OCI-LY3 (cell line): ENCODE results near the gene PPDPF.

Experiments used
- H2AFZ ChIP-seq: fragments of 200-600, 300-600 bp; shearing (Covaris generic); 2 replicates; pipeline ENCODE4 v1.6.0; 2014; ENCODE audit warnings: antibody characterized with exemption, low read depth, low read length
- H3K27ac ChIP-seq: fragments of 200-600, 300-600 bp; sonication (generic); 2 replicates; pipeline ENCODE4 v1.5.1; 2014; ENCODE audit warnings: mild to moderate bottlenecking, low read length, moderate library complexity, mixed read lengths
- H3K27me3 ChIP-seq: fragments of 200-600, 300-600 bp; sonication (generic); 2 replicates; pipeline ENCODE4 v1.6.1; 2014; ENCODE audit warnings: low read depth, low read length, mixed read lengths
- H3K36me3 ChIP-seq: fragments of 200-600, 300-600 bp; sonication (generic); replicated peaks from 2 replicates; pipeline ENCODE3; 2014; ENCODE audit warnings: low read depth, low read length, mixed read lengths
- H3K4me1 ChIP-seq: fragments of 300-600, 200-600 bp; sonication (generic); 2 replicates; pipeline ENCODE4 v1.6.1; 2014; ENCODE audit warnings: low read length, mixed read lengths
- H3K4me2 ChIP-seq: fragments of 200-600, 300-600 bp; sonication (generic); 2 replicates; pipeline ENCODE4 v1.6.1; 2014; ENCODE audit warnings: low read length, mixed read lengths
- H3K4me3 ChIP-seq: fragments of 300-600, 200-600 bp; sonication (generic); 2 replicates; pipeline ENCODE4 v1.5.1; 2014; ENCODE audit warnings: antibody characterized with exemption, mild to moderate bottlenecking, low read length, moderate library complexity
- H3K79me2 ChIP-seq: fragments of 300-600, 200-600 bp; shearing (Covaris generic); 2 replicates; pipeline ENCODE4 v1.6.1; 2014; ENCODE audit warnings: mild to moderate bottlenecking, low read length, mixed read lengths
- H3K9ac ChIP-seq: fragments of 300-600, 200-600 bp; shearing (Covaris generic); 2 replicates; pipeline ENCODE4 v1.6.0; 2014; ENCODE audit warnings: mild to moderate bottlenecking, low read length, moderate library complexity
- H3K9me3 ChIP-seq: fragments of 200-600, 300-600 bp; shearing (Covaris generic); 2 replicates; pipeline ENCODE4 v1.6.1; 2014; ENCODE audit warnings: low read length, mixed read lengths; ENCODE audit not compliant: insufficient read depth
- H4K20me1 ChIP-seq: fragments of 200-600, 300-600 bp; sonication (generic); 2 replicates; pipeline ENCODE4 v1.6.1; 2016; ENCODE audit warnings: low read length, mixed read lengths; ENCODE audit not compliant: insufficient read depth
- CTCF ChIP-seq: fragments of 200-600, 300-600 bp; sonication (generic); IDR thresholded peaks from 2 replicates; pipeline ENCODE4 v1.5.1; 2014; ENCODE audit warnings: antibody characterized with exemption, low read length, low read depth
- EZH2phosphoT487 ChIP-seq: fragments of 200-600 bp; shearing (Covaris generic); IDR thresholded peaks from 2 replicates; pipeline ENCODE4 v1.6.1; 2018; ENCODE audit warnings: antibody characterized with exemption, mixed run types, low read depth

The PPDPF gene

DNA sequence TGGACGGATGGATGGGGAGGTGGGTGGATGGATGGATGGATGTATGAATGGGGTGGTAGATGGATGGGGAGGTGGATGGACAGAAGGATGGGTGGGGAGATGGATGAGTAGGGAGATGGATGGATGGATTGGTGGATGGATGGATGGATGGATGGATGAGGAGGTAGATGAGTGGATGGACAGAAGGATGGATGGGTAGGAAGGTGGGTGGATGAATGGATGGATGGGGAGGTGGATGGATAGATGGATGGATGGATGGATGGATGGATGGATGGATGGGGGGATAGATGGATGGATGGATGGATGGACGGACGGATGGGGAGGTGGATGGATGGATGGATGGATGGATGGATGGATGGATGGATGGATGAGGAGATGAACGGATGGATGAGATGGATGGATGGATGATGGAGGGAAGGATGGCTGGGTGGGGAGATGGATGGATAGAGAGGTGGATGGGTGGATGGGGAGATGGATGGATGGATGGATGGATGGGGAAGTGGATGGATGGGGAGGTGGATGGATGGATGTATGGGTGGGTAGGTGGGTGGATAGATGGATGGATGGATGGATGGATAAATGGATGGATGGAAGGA, 28.8 kb upstream of the PPDPF start:
- Histone ChIP-seq H3K27me3 (no peaks in the 10 kb centered on the region), H3K36me3 (no peaks in the 10 kb centered on the region)

GRCh38 chr20:63492518-63492917, 28.0 kb upstream of the PPDPF start:
- Histone ChIP-seq H4K20me1 (no peaks in the 10 kb centered on the region), H3K79me2 (no peaks in the 10 kb centered on the region), H3K4me1 (no peaks in the 10 kb centered on the region), H3K27ac (no peak overlapping the region), H3K4me3 (no peak overlapping the region), H2AFZ (no peak overlapping the region), H3K27me3 (no peaks in the 10 kb centered on the region), H3K36me3 (no peaks in the 10 kb centered on the region), H3K9me3 (no peaks in the 10 kb centered on the region), H3K9ac (no peak overlapping the region), H3K4me2 (no peak overlapping the region)
- no peak for TF ChIP-seq EZH2phosphoT487
- TF ChIP-seq CTCF = no peak

More for the DNA sequence above, 28.8 kb upstream of the PPDPF start:
- Histone ChIP-seq H3K9ac (no peak overlapping the region), H3K4me1 (no peaks in the 10 kb centered on the region), H3K27ac (no peak overlapping the region), H3K4me2 (no peak overlapping the region), H4K20me1 (no peaks in the 10 kb centered on the region), H3K4me3 (no peak overlapping the region), H3K9me3 (no peaks in the 10 kb centered on the region), H2AFZ (no peak overlapping the region), H3K79me2 (no peaks in the 10 kb centered on the region)
- TF ChIP-seq EZH2phosphoT487 = no peak
- TF ChIP-seq CTCF = no peak

DNA sequence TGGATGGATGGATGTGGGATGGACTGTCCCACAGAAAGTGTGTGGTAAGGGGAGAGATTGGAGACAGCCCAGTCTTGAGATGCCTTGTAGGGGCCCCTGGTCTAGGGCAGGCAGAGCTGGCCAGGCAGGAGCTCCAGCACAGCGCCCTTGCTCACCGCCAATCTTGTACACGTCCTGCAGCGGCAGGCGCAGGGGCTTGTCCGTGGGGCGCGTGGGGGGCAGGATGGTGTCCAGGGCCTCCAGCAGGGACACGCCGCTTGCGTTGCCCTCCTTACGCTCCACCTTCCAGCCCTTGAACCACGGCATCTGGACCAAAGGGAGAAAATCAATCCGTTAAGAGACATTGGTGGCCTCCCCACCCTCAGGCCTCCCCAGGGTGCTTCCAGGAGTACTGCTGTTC, 27.6 kb upstream of the PPDPF start:
- no peaks in the 10 kb centered on the region for H4K20me1 ChIP-seq
- TF ChIP-seq CTCF (no peak), EZH2phosphoT487 (no peak)
- no peaks in the 10 kb centered on the region for H3K36me3 ChIP-seq
- no peak overlapping the region for H3K27ac ChIP-seq
- no peaks in the 10 kb centered on the region for H3K27me3 ChIP-seq
- H3K79me2 ChIP-seq = no peaks in the 10 kb centered on the region
- no peak overlapping the region for H2AFZ ChIP-seq
- H3K4me3 ChIP-seq = no peak overlapping the region
- no peaks in the 10 kb centered on the region for H3K4me1 ChIP-seq
- H3K9ac ChIP-seq = no peak overlapping the region
- no peaks in the 10 kb centered on the region for H3K9me3 ChIP-seq
- no peak overlapping the region for H3K4me2 ChIP-seq

GRCh38 chr20:63493563-63494020, 27.0 kb upstream of the PPDPF start:
- H3K4me3 ChIP-seq = no peak overlapping the region
- H3K27ac ChIP-seq = no peak overlapping the region
- no peaks in the 10 kb centered on the region for H3K9me3 ChIP-seq
- H3K4me1 ChIP-seq = no peaks in the 10 kb centered on the region
- no peaks in the 10 kb centered on the region for H4K20me1 ChIP-seq
- no peaks in the 10 kb centered on the region for H3K36me3 ChIP-seq
- no peak overlapping the region for H3K4me2 ChIP-seq
- no peak overlapping the region for H2AFZ ChIP-seq
- no peaks in the 10 kb centered on the region for H3K27me3 ChIP-seq
- H3K9ac ChIP-seq = no peak overlapping the region
- no peak for TF ChIP-seq EZH2phosphoT487
- no peak for TF ChIP-seq CTCF
- H3K79me2 ChIP-seq = no peaks in the 10 kb centered on the region
